Thyroid gland (tissue), 4 donors: Measurements from ENCODE around the gene JAG1.

Experiments used
- CTCF ChIP-seq, 6 experiments: fragments of 200-600 bp in 3 of 6; fragments of 450-650 bp in 3 of 6; sonication (generic) in 3 of 6; IDR thresholded peaks; one replicate each; pipeline ENCODE4 v1.5.1; 2016 to 2019; ENCODE audit warnings: antibody characterized with exemption in 6 of 6, mild to moderate bottlenecking in 2 of 6, inconsistent platforms in 1 of 6, moderate library complexity in 1 of 6
- POLR2A ChIP-seq, 2 donors: fragments of 450-650 bp; IDR thresholded peaks; one replicate each; pipeline ENCODE4 v1.6.1; 2017; ENCODE audit warnings: antibody characterized with exemption in 2 of 2, mild to moderate bottlenecking in 2 of 2, moderate library complexity in 1 of 2

GRCh38 chr20:10699941-10700340 lies 26.1 kb upstream of the JAG1 start:
- TF ChIP-seq CTCF (IDR thresholded peaks at IDR 0.05) (no peak), POLR2A (IDR thresholded peaks at IDR 0.05) (no peak)
